ENCODE results near the gene SMIM33. TPM values are rescaled to one million over a fixed set of nuclear protein-coding genes. Genes with fewer than 3 reads are reported as not detected.

SMIM33 gene
- total and polyA plus RNA-seq, 2 of the 13 experiments (the other 11 are each of a cell fraction or from before 2014, with no cell fraction given): not detected

GRCh38 chr5:139461698-139462097 lies 9.1 kb upstream of the SMIM33 start:
- Histone ChIP-seq H2AFZ (ENCODE audit: low read length) (no peak overlapping the region), H3K9me3 (ENCODE audit: low read length) (no peaks in the 10 kb centered on the region), H3K27me3 (ENCODE audit: control insufficient read depth in 1 of 2, insufficient read depth in 2 of 2, low read length in 2 of 2) (peaks cover 8 to 29% of the 10 kb centered on the region in 2 experiments), H3K4me1 (ENCODE audit: insufficient read depth, low read length) (peaks cover 41% of the 10 kb centered on the region), H4K20me1 (ENCODE audit: insufficient read depth, low read length) (no peaks in the 10 kb centered on the region), H3K4me2 (ENCODE audit: low read depth, low read length) (peak overlapping the region; percentile 1; the same call in 1 of the 2 replicates), H3K36me3 (replicated peaks in 1 of 2; ENCODE audit: control insufficient read depth in 1 of 2, insufficient read depth in 2 of 2, low read length in 2 of 2) (no peaks in the 10 kb centered on the region), H3K27ac (ENCODE audit: extremely low read length, insufficient read depth, low read length) (no peak overlapping the region), H3K4me3 (replicated peaks in 1 of 3; ENCODE audit: insufficient read depth in 1 of 3, low read depth in 2 of 3, low read length in 3 of 3) (no peak overlapping the region), H3K9ac (ENCODE audit: insufficient read depth, low read depth, low read length) (no peak overlapping the region), H3K79me2 (ENCODE audit: insufficient read depth, low read length) (no peaks in the 10 kb centered on the region)
- BruUV-seq (replicated peaks): no TSS peak
- in situ Hi-C loops (cut with HindIII; ENCODE audit: extremely low pct_ligation_motif_present, low pct_unique_long_range_greater_than_20kb) (no loop called here), intact Hi-C loops (cut with micrococcal nuclease; ENCODE audit: unreplicated experiment) (no loop called here)
- TF ChIP-seq, protein P1, sequence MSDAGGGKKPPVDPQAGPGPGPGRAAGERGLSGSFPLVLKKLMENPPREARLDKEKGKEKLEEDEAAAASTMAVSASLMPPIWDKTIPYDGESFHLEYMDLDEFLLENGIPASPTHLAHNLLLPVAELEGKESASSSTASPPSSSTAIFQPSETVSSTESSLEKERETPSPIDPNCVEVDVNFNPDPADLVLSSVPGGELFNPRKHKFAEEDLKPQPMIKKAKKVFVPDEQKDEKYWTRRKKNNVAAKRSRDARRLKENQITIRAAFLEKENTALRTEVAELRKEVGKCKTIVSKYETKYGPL (CRISPR knock-in tag; IDR thresholded peaks at IDR 0.05): no peak
- 21% methylated on average over 4 of the region's 5 CpGs for WGBS (ENCODE audit: low lambda C conversion rate)
- no peak for DNase-seq (ENCODE audit: low spot score)
- no peak; the same call in 2 of the 3 replicates for ATAC-seq
- ChIA-PET POLR2A (no interaction called here), CTCF (ENCODE audit: low intra/inter-chr PET ratio, low total read pairs) (no interaction called here)
- no peak for FAIRE-seq

GRCh38 chr5:139462586-139463276 lies 8.1 kb upstream of the SMIM33 start, which contains the start of gene ECSCR:
Gene ECSCR, minus strand, starts transcription at chr5:139462743. Its CDS starts 73 bp downstream, at chr5:139462670.
- peak; percentile 39 for DNase-seq (ENCODE audit: low spot score)

More at GRCh38 chr5:139462586-139463276, 8.1 kb upstream of the SMIM33 start, which contains the start of gene ECSCR:
- H3K9ac ChIP-seq (ENCODE audit: insufficient read depth, low read depth, low read length): no peak within 1 kb of the TSS
- intact Hi-C loops (cut with micrococcal nuclease; ENCODE audit: unreplicated experiment): no loop called here
- H2AFZ ChIP-seq (ENCODE audit: low read length): no peak within 1 kb of the TSS
- no peak within 1 kb of the TSS for H3K27ac ChIP-seq (ENCODE audit: extremely low read length, insufficient read depth, low read length)
- no TSS peak for BruUV-seq (replicated peaks)
- no peaks in the 10 kb centered on the region for H3K9me3 ChIP-seq (ENCODE audit: low read length)
- H3K36me3 ChIP-seq (replicated peaks in 1 of 2; ENCODE audit: control insufficient read depth in 1 of 2, insufficient read depth in 2 of 2, low read length in 2 of 2): no peaks in the 10 kb centered on the region
- POLR2A ChIA-PET: no interaction called here
- H3K27me3 ChIP-seq (ENCODE audit: control insufficient read depth in 1 of 2, insufficient read depth in 2 of 2, low read length in 2 of 2): peaks cover 4 to 18% of the 10 kb centered on the region in 2 experiments
- in situ Hi-C loops (cut with HindIII; ENCODE audit: extremely low pct_ligation_motif_present, low pct_unique_long_range_greater_than_20kb): no loop called here
- CTCF ChIA-PET (ENCODE audit: low intra/inter-chr PET ratio, low total read pairs): no interaction called here
- no peaks in the 10 kb centered on the region for H3K79me2 ChIP-seq (ENCODE audit: insufficient read depth, low read length)
- H3K4me3 ChIP-seq (replicated peaks in 1 of 3; ENCODE audit: insufficient read depth in 1 of 3, low read depth in 2 of 3, low read length in 3 of 3): no peak within 1 kb of the TSS
- WGBS (ENCODE audit: low lambda C conversion rate): 42% methylated on average over 9 of the region's 10 CpGs
- FAIRE-seq (no peak), ATAC-seq (peak; percentile 79)
- H3K4me2 ChIP-seq (ENCODE audit: low read depth, low read length): peak within 1 kb of the TSS; percentile 43; the same call in 1 of the 2 replicates
- H3K4me1 ChIP-seq (ENCODE audit: insufficient read depth, low read length): peaks cover 41% of the 10 kb centered on the region
- H4K20me1 ChIP-seq (ENCODE audit: insufficient read depth, low read length): no peaks in the 10 kb centered on the region
- TF ChIP-seq TEAD3 (CRISPR knock-in tag; optimal IDR thresholded peaks at IDR 0.05; ENCODE audit: borderline replicate concordance) (peak; percentile 80), KDM2A (CRISPR knock-in tag; IDR thresholded peaks at IDR 0.05; ENCODE audit: borderline replicate concordance, low read depth) (no peak)

All from HepG2 (cell line).